ENCODE results near the gene UBL4A. TPM values are rescaled to one million over a fixed set of nuclear protein-coding genes. Genes with fewer than 3 reads are reported as not detected.

The UBL4A gene
- 38.2 TPM for total RNA-seq

- peak; percentile 41 for DNase-seq (ENCODE audit: low spot score)
These were observed at the start of gene UBL4A for GRCh38 chrX:154486396-154487207. TSS of gene UBL4A (minus strand) at chrX:154486615. CDS start at chrX:154486584, 31 bp downstream.

GRCh38 chrX:154535892-154536291 lies 49.5 kb upstream of the UBL4A start:
- DNase-seq (ENCODE audit: low spot score): no peak

- peak; percentile 89 for DNase-seq (ENCODE audit: low spot score)
These were observed 48.3 kb upstream of the UBL4A start for GRCh38 chrX:154534526-154535322.

GRCh38 chrX:154532690-154533089 lies 46.3 kb upstream of the UBL4A start:
- no peak for DNase-seq (ENCODE audit: low spot score)

GRCh38 chrX:154531626-154532025 lies 45.2 kb upstream of the UBL4A start:
- DNase-seq (ENCODE audit: low spot score): no peak

- DNase-seq (ENCODE audit: low spot score): no peak
These were observed 43.9 kb upstream of the UBL4A start for GRCh38 chrX:154530286-154530685.

- DNase-seq (ENCODE audit: low spot score): no peak
These were observed 42.8 kb upstream of the UBL4A start for GRCh38 chrX:154529206-154529612.

GRCh38 chrX:154526901-154527675 lies 40.7 kb upstream of the UBL4A start:
- peak; percentile 80 for DNase-seq (ENCODE audit: low spot score)

GRCh38 chrX:154525606-154526490 lies 39.4 kb upstream of the UBL4A start:
- no peak for DNase-seq (ENCODE audit: low spot score)

GRCh38 chrX:154519389-154519788 lies 33.0 kb upstream of the UBL4A start:
- no peak for DNase-seq (ENCODE audit: low spot score)

GRCh38 chrX:154517101-154517781 lies 30.8 kb upstream of the UBL4A start:
- DNase-seq (ENCODE audit: low spot score): no peak

GRCh38 chrX:154516656-154517100 lies 30.3 kb upstream of the UBL4A start:
- DNase-seq (ENCODE audit: low spot score): peak; percentile 62

- peak; percentile 93 for DNase-seq (ENCODE audit: low spot score)
These were observed 29.7 kb upstream of the UBL4A start, which contains the start of gene FAM3A for GRCh38 chrX:154515966-154516655. TSS of gene FAM3A (minus strand) at chrX:154516232. CDS start at chrX:154515772, 460 bp downstream.

- no peak for DNase-seq (ENCODE audit: low spot score)
These were observed 28.9 kb upstream of the UBL4A start for GRCh38 chrX:154515090-154515965.

GRCh38 chrX:154513716-154514115 lies 27.3 kb upstream of the UBL4A start:
- DNase-seq (ENCODE audit: low spot score): no peak

- DNase-seq (ENCODE audit: low spot score): no peak
These were observed 26.6 kb upstream of the UBL4A start for GRCh38 chrX:154512879-154513553.

GRCh38 chrX:154511761-154512160 lies 25.3 kb upstream of the UBL4A start:
- DNase-seq (ENCODE audit: low spot score): no peak

GRCh38 chrX:154509455-154509854 lies 23.0 kb upstream of the UBL4A start:
- DNase-seq (ENCODE audit: low spot score): no peak

Data from mucosa of gallbladder (tissue), 1 donor.